ENCODE data around the gene HDAC3. TPM values are rescaled to one million over a fixed set of nuclear protein-coding genes. Genes with fewer than 3 reads are reported as not detected.
A peak's percentile ranks its signal among the peaks of the same experiment; 100 is the strongest.

Gene HDAC3
- total and polyA plus RNA-seq, 4 donors = 35.1 to 62.5 (median 46.7) TPM

DNA sequence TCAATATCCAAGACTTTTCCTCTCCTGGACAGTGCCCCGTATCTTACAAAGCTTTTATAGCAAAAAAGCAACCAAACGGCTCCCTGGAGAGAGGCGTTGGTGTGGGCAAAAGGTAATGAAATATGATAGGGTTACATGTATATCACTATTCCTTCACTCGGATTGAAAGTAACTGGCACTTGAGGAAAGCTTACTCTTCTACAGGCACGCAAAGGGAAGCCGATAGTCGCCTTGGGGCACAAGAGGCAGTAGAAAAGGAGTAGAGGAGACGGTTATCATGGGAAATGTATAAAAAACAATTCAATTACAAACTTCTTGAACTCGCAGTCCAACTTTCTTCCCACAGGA lies 19.0 kb downstream of the HDAC3 start:
- no peak for ATAC-seq (ENCODE audit: insufficient read depth, low FRiP score)
- peaks cover 0 to 17% (median 11%) of the 10 kb centered on the region in 5 donors for H3K4me1 ChIP-seq (ENCODE audit: control insufficient read depth in 5 of 5, insufficient read depth in 5 of 5, low read length in 5 of 5)
- H3K27me3 ChIP-seq (ENCODE audit: control insufficient read depth in 3 of 3, insufficient read depth in 3 of 3, low read length in 2 of 3) = no peaks in the 10 kb centered on the region
- H3K4me3 ChIP-seq = peak overlapping the region; percentile 81
- H3K36me3 ChIP-seq (ENCODE audit: control insufficient read depth in 4 of 4, insufficient read depth in 4 of 4, low read length in 4 of 4) = peaks cover 6 to 11% (median 10%) of the 10 kb centered on the region in 4 donors
- peak overlapping the region; percentile 97 to 98 for H3K27ac ChIP-seq (ENCODE audit: low read depth in 1 of 2, low read length in 1 of 2)
- 5 to 7% methylated on average over 9 of the region's 9 CpGs for WGBS, 2 donors
- H3K9ac ChIP-seq (ENCODE audit: insufficient read depth in 1 of 2, low read length in 2 of 2) = peak overlapping the region in 1 of 2 donors; percentile 7
- TF ChIP-seq, protein P1, sequence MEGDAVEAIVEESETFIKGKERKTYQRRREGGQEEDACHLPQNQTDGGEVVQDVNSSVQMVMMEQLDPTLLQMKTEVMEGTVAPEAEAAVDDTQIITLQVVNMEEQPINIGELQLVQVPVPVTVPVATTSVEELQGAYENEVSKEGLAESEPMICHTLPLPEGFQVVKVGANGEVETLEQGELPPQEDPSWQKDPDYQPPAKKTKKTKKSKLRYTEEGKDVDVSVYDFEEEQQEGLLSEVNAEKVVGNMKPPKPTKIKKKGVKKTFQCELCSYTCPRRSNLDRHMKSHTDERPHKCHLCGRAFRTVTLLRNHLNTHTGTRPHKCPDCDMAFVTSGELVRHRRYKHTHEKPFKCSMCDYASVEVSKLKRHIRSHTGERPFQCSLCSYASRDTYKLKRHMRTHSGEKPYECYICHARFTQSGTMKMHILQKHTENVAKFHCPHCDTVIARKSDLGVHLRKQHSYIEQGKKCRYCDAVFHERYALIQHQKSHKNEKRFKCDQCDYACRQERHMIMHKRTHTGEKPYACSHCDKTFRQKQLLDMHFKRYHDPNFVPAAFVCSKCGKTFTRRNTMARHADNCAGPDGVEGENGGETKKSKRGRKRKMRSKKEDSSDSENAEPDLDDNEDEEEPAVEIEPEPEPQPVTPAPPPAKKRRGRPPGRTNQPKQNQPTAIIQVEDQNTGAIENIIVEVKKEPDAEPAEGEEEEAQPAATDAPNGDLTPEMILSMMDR (IDR thresholded peaks at IDR 0.05; ENCODE audit: control extremely low read depth, extremely low read depth) = no peak
- peak in 2 of 3 donors; percentile 25 to 40 for DNase-seq
- H3K9me3 ChIP-seq (ENCODE audit: control insufficient read depth in 4 of 4, insufficient read depth in 3 of 4, low read length in 3 of 4) = no peaks in the 10 kb centered on the region

DNA sequence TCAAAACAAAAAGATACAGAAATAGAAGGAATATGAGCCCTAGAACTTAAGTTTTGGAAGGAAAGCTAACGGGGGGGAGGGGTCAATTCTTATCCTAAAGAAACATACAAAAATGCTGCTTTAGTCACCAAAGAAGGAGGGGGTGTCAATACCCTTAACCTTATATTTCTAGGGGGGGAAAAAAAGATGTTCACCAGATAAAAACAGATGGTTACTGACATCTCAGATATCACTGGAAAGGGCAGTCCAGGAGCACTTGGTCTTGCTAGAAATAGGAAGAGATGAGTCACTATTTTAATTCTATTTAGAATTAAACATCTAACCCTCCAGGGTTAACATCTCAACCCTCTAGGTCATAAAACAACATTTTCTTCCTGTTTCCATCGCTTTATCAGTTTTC lies 19.5 kb downstream of the HDAC3 start:
- Histone ChIP-seq H3K36me3 (ENCODE audit: control insufficient read depth in 4 of 4, insufficient read depth in 4 of 4, low read length in 4 of 4) (peaks cover 6 to 11% (median 9%) of the 10 kb centered on the region in 4 donors), H3K27me3 (ENCODE audit: control insufficient read depth in 3 of 3, insufficient read depth in 3 of 3, low read length in 2 of 3) (no peaks in the 10 kb centered on the region), H3K9ac (ENCODE audit: insufficient read depth in 1 of 2, low read length in 2 of 2) (no peak overlapping the region), H3K9me3 (ENCODE audit: control insufficient read depth in 4 of 4, insufficient read depth in 3 of 4, low read length in 3 of 4) (no peaks in the 10 kb centered on the region), H3K4me3 (no peak overlapping the region), H3K4me1 (ENCODE audit: control insufficient read depth in 5 of 5, insufficient read depth in 5 of 5, low read length in 5 of 5) (peaks cover 0 to 18% (median 11%) of the 10 kb centered on the region in 5 donors), H3K27ac (ENCODE audit: low read depth in 1 of 2, low read length in 1 of 2) (peak overlapping the region in 1 of 2 donors; percentile 98)
- 27 to 43% methylated on average over 2 of the region's 2 CpGs for WGBS, 2 donors
- ATAC-seq (ENCODE audit: insufficient read depth, low FRiP score) (no peak), DNase-seq (peak in 1 of 3 donors; percentile 3)
- TF ChIP-seq, protein P1 (IDR thresholded peaks at IDR 0.05; ENCODE audit: control extremely low read depth, extremely low read depth) = no peak

DNA sequence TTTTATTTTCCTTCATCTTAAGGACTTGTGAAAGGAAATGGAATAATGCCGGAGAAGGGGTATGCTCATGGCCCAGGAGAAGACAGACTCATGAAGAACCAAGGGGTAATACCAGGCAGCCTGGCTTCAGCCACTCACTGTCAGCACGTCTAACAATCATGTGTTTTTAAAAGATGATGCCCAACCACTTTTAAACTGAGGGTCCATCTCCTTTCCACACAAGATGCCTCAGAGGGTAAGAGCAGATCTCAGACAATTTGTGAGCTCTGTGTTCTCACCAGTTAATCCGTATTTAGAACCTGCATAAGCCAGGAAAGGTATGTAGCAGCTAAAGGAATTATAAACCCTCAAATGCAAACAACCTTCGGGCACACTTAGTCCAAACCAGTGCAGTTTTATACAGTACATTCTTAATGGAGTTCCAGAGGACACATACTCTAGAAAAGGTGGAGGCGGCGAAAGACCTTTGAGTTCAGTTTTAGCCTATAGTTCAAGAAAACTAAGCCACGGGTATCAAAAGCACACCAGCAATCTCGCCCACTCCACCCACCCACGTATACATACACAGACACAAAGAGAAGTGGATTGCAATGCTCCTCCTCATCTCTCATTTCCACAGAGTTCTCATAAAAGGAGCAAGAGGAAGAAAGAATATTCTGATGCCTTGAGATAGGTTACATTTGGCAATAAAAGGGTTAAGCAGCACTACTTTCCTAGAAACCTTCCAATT lies 20.5 kb downstream of the HDAC3 start:
- H3K36me3 ChIP-seq (ENCODE audit: control insufficient read depth in 4 of 4, insufficient read depth in 4 of 4, low read length in 4 of 4) = peaks cover 3 to 5% (median 3%) of the 10 kb centered on the region in 4 donors
- peaks cover 0 to 19% (median 11%) of the 10 kb centered on the region in 5 donors for H3K4me1 ChIP-seq (ENCODE audit: control insufficient read depth in 5 of 5, insufficient read depth in 5 of 5, low read length in 5 of 5)
- TF ChIP-seq, protein P1 (IDR thresholded peaks at IDR 0.05; ENCODE audit: control extremely low read depth, extremely low read depth) = no peak
- WGBS, 2 donors = 61 to 66% methylated on average over 9 of the region's 9 CpGs
- H3K27me3 ChIP-seq (ENCODE audit: control insufficient read depth in 3 of 3, insufficient read depth in 3 of 3, low read length in 2 of 3) = no peaks in the 10 kb centered on the region
- H3K4me3 ChIP-seq = no peak overlapping the region
- no peak overlapping the region for H3K9ac ChIP-seq (ENCODE audit: insufficient read depth in 1 of 2, low read length in 2 of 2)
- no peak for DNase-seq
- H3K27ac ChIP-seq (ENCODE audit: low read depth in 1 of 2, low read length in 1 of 2) = no peak overlapping the region
- H3K9me3 ChIP-seq (ENCODE audit: control insufficient read depth in 4 of 4, insufficient read depth in 3 of 4, low read length in 3 of 4) = no peaks in the 10 kb centered on the region
- ATAC-seq (ENCODE audit: insufficient read depth, low FRiP score) = no peak
